Stomach (tissue), 9 donors: Measurements from ENCODE around the gene SNX27. TPM values are rescaled to one million over a fixed set of nuclear protein-coding genes. Genes with fewer than 3 reads are reported as not detected.

Experiments used
- DNase-seq, 2 donors: peaks; one replicate each; pipeline versions ENCODE4 v3.0.0 to v3.0.0-alpha.2; 2013 to 2019
- H3K27ac ChIP-seq, 5 donors: fragments of 200-600 bp in 4 of 5; sonication (generic) in 4 of 5; one replicate each; pipeline ENCODE4 v1.5.1; 2013 to 2019; ENCODE audit warnings: mild to moderate bottlenecking in 1 of 5, moderate library complexity in 1 of 5
- H3K27me3 ChIP-seq, 3 donors: fragments of 200-600 bp; sonication (generic); one replicate each; pipeline ENCODE4 v1.5.1; 2017 to 2019; ENCODE audit warnings: mixed run types in 1 of 3
- H3K36me3 ChIP-seq, 4 donors: fragments of 200-600 bp; sonication (generic); 1 replicate in 3 of 4; 2 replicates in 1 of 4; pipeline ENCODE4 v1.5.1; 2016 to 2019
- H3K4me1 ChIP-seq, 4 donors: fragments of 200-600 bp; sonication (generic); one replicate each; pipeline ENCODE4 v1.5.1; 2016 to 2019
- H3K4me3 ChIP-seq, 4 donors: fragments of 200-600 bp; sonication (generic) in 3 of 4; one replicate each; pipeline ENCODE4 v1.5.1; 2016 to 2019; ENCODE audit warnings: mild to moderate bottlenecking in 1 of 4
- H3K9me3 ChIP-seq, 4 donors: fragments of 200-600 bp; sonication (generic); one replicate each; pipeline ENCODE4 v1.5.1; 2016 to 2019
- CTCF ChIP-seq, 7 experiments: fragments of 450-650 bp in 4 of 7; fragments of 200-600 bp in 3 of 7; sonication (generic) in 3 of 7; IDR thresholded peaks; one replicate each; pipeline ENCODE4 v1.5.1; 2016 to 2019; ENCODE audit warnings: antibody characterized with exemption in 7 of 7, control low read depth in 2 of 7, mild to moderate bottlenecking in 1 of 7
- EP300 ChIP-seq: sonication (generic); formaldehyde crosslinking; IDR thresholded peaks from one replicate; pipeline ENCODE4 v1.6.1; 2017; ENCODE audit warnings: antibody characterized with exemption
- POLR2A ChIP-seq, 4 donors: fragments of 450-650 bp; IDR thresholded peaks; one replicate each; pipeline ENCODE4 v1.6.1; 2016; ENCODE audit warnings: antibody characterized with exemption in 4 of 4, control low read depth in 2 of 4, mild to moderate bottlenecking in 1 of 4, moderate library complexity in 1 of 4
- POLR2AphosphoS5 ChIP-seq, 3 donors: sonication (generic); formaldehyde crosslinking; IDR thresholded peaks; one replicate each; pipeline ENCODE4 v1.6.1; 2016; ENCODE audit warnings: antibody characterized with exemption in 3 of 3
- WGBS, 5 donors: extraction: QIAGEN DNeasy Blood & Tissue Kit in 3 of 5; methylation state at CpG; one replicate each; pipeline versions ENCODE4 v1.1.5 to v1.1.7; 2013 to 2018; 5-methylcytosine and 5-hydroxymethylcytosine counted together
- intact Hi-C: fragments of 100-400 bp; cut with DNase I; formaldehyde crosslinking; loops from one replicate; pipeline ENCODE4 v1.15.1; 2023; ENCODE audit warnings: low total_unique reads
- polyA plus RNA-seq, 3 donors: library from polyadenylated mRNA; stranded (reverse); fragments of 200-250 nt; gene quantifications; one replicate each; pipeline ENCODE4 v1.2.3, GENCODE V29; 2013
- total RNA-seq, 5 donors: library from RNA; depleted of rRNA; stranded (reverse); fragments of >200 nt; gene quantifications; one replicate each; pipeline versions ENCODE4 v1.1.0 to v1.2.3, GENCODE V29; 2014 to 2016
- donor health status: healthy with polysubstance abuse.
- donor health status: Bipolar disorder and iron deficiency.
- donor health status: healthy.

The SNX27 gene
- total and polyA plus RNA-seq, 8 donors, result 4.3 to 82.3 (median 17.7) TPM

GRCh38 chr1:151720554-151720953 lies 108.7 kb downstream of the SNX27 start:
- TF ChIP-seq CTCF (IDR thresholded peaks at IDR 0.05) (no peak), EP300 (no peak), POLR2AphosphoS5 (IDR thresholded peaks at IDR 0.05) (no peak), POLR2A (IDR thresholded peaks at IDR 0.05) (no peak)
- peaks cover 0 to 44% (median 24%) of the 10 kb centered on the region in 3 donors for H3K27me3 ChIP-seq
- intact Hi-C loops, result no loop called here
- H3K9me3 ChIP-seq, result no peaks in the 10 kb centered on the region
- peaks cover 28 to 46% (median 38%) of the 10 kb centered on the region in 4 donors for H3K4me1 ChIP-seq
- peak overlapping the region; percentile 53 to 69 (median 58) for H3K4me3 ChIP-seq
- 7 to 12% (median 8%) methylated on average over 5 of the region's 5 CpGs for WGBS, 5 donors
- DNase-seq, result peak; percentile 26 to 67
- no peaks in the 10 kb centered on the region for H3K36me3 ChIP-seq
- peak overlapping the region; percentile 55 to 85 (median 77) for H3K27ac ChIP-seq

DNA sequence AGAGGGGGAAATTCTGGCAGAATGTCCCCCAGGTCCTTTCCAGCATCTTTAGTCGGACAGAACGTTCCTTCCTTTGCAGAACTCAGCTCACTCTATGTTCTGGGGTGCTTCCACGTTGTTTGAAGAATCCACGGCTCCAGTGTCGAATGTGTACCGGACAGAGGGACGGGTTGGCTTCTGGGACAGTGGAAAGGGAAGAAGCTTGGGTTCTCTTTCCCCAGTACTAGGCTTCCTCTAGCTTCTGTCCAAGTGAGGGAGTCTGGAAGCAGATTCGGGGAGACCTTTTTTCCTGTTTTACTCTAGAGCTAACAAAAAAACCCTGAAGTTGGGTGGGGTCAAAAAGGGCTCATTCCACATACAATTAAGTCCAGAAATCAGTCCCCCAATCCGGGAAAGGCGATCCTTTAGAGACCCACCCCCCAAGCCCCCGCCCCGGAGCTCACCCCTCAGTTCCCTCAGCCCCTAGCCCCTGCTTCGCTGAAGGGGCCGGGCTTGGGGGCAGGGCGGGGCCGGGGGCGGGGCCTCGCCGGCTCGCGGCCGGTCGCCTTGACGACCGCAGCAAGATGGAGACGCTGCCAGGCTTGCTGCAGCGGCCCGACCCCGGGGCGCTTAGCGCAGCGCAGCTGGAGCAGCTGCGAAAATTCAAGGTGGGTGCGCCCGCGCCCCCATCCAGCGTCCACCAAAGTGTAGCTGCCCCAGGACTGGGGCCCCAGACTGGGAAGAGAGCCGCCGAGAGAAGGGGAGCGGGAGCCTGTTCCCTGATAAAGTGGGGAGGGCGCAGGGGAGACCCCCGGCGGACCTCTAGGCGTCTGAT lies 109.3 kb downstream of the SNX27 start, which contains the start of gene RIIAD1:
Gene RIIAD1 (plus strand): TSS at position 549 of the 814 bp plus-strand sequence. CDS start 15 bp downstream, at position 564.
- intact Hi-C loops, result no loop called here
- Histone ChIP-seq H3K4me1 (peaks cover 25 to 45% (median 38%) of the 10 kb centered on the region in 4 donors), H3K27ac (peak within 1 kb of the TSS; percentile 55 to 85 (median 77)), H3K36me3 (no peaks in the 10 kb centered on the region), H3K4me3 (peak within 1 kb of the TSS; percentile 53 to 69 (median 58)), H3K27me3 (peaks cover 0 to 38% (median 18%) of the 10 kb centered on the region in 3 donors), H3K9me3 (no peaks in the 10 kb centered on the region)
- TF ChIP-seq CTCF (IDR thresholded peaks at IDR 0.05) (no peak), POLR2AphosphoS5 (IDR thresholded peaks at IDR 0.05) (no peak), EP300 (no peak), POLR2A (IDR thresholded peaks at IDR 0.05) (no peak)
- DNase-seq, result peak; percentile 41 to 82
- WGBS, 5 donors, result 2 to 4% (median 3%) methylated on average over 31 to 44 of the region's 44 CpGs

DNA sequence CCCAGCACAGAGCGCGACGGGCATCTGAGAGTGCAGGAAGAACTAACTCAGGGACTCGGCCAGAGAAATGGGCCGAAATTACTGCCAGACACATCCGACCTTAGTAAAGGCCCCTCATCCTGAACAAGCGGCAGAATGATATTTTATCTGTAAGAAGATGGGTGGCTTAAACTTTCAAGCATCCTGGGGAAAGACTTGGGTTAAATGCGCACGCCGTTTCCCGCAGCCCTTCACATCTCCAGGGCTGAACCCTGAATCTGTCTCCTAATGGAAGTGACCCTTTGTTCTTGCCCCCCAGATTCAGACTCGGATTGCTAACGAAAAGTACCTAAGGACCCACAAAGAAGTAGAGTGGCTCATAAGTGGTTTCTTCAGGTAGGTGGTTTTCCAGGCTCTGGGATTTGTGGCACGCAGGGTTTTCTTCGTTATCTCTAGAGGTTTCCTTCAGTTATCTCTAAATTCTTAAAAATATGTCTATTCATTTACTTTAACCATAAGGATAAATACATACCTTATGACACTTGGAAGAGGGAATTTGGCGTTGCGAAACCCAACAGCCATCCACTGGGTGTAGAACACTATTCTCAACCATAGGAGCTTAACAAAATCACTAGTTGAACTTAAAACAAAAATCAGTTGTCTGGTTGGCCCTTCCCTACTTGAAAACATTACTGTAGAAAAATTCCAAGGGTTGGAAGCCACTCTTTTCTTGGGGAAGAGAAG lies 110.1 kb downstream of the SNX27 start:
- Histone ChIP-seq H3K4me1 (peaks cover 18 to 37% (median 32%) of the 10 kb centered on the region in 4 donors), H3K36me3 (no peaks in the 10 kb centered on the region), H3K27ac (peak overlapping the region in 2 of 5 donors; percentile 84 to 85), H3K9me3 (no peaks in the 10 kb centered on the region), H3K27me3 (peaks cover 0 to 34% (median 11%) of the 10 kb centered on the region in 3 donors), H3K4me3 (peak overlapping the region; percentile 53 to 69 (median 58))
- intact Hi-C loops, result no loop called here
- TF ChIP-seq POLR2A (IDR thresholded peaks at IDR 0.05) (no peak), POLR2AphosphoS5 (IDR thresholded peaks at IDR 0.05) (no peak), CTCF (IDR thresholded peaks at IDR 0.05) (no peak), EP300 (no peak)
- no peak for DNase-seq
- WGBS, 5 donors, result 21 to 39% (median 32%) methylated on average over 15 to 17 of the region's 17 CpGs

GRCh38 chr1:151723726-151724370 lies 112.0 kb downstream of the SNX27 start:
- 45 to 59% (median 51%) methylated on average over 3 of the region's 3 CpGs for WGBS, 5 donors
- intact Hi-C loops, result no loop called here
- peaks cover 0 to 26% (median 0%) of the 10 kb centered on the region in 3 donors for H3K27me3 ChIP-seq

More at GRCh38 chr1:151723726-151724370, 112.0 kb downstream of the SNX27 start:
- Histone ChIP-seq H3K27ac (no peak overlapping the region), H3K4me3 (no peak overlapping the region), H3K4me1 (peaks cover 14 to 26% (median 23%) of the 10 kb centered on the region in 4 donors), H3K9me3 (no peaks in the 10 kb centered on the region), H3K36me3 (no peaks in the 10 kb centered on the region)
- TF ChIP-seq POLR2A (IDR thresholded peaks at IDR 0.05), result no peak
- TF ChIP-seq CTCF (IDR thresholded peaks at IDR 0.05), result no peak
- TF ChIP-seq POLR2AphosphoS5 (IDR thresholded peaks at IDR 0.05), result no peak
- TF ChIP-seq EP300, result no peak
- no peak for DNase-seq
